NCI-H2227 treated with DMSO at 0.1 percent for 48 hours (cell line): ENCODE measurements around the gene NCOA6.
"Not testable (repeated sequence)": the region's sequence is repeated elsewhere in the genome, so short reads cannot be mapped to it uniquely, and the experiment has no call there.

Experiments
- DNase-seq: peaks from one replicate; lab custom pipeline; 2025; lab: John Stamatoyannopoulos, UW

The NCOA6 gene

GRCh38 chr20:34829191-34829590 is 3.7 kb upstream of the NCOA6 start:
- no peak for DNase-seq

- DNase-seq: peak; percentile 26
These were observed 483 bp downstream of the NCOA6 start for GRCh38 chr20:34824806-34825529.

- DNase-seq: peak; percentile 61
These were observed 1.0 kb downstream of the NCOA6 start for GRCh38 chr20:34824452-34824805.

DNA sequence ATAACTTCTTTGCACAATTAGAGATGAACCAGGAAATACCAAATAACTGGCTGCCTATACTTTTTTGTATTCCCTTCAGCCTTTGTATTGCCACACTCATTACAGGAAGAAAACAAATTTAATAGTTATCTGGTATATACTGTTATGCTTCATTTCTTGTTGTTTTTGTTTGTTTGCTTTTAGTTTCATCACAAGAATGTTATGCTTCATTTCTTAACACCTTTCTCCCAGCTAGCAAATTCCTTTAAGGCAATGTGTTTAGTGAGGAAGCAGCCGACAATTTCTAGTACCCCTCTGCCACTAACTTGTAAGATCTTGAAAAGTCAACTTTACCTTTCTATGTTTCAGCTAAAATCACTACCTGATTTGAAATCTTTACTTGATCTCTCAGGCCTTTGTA is 1.4 kb downstream of the NCOA6 start:
- no peak for DNase-seq

GRCh38 chr20:34820805-34821578 is 4.5 kb downstream of the NCOA6 start:
- DNase-seq: no peak

DNA sequence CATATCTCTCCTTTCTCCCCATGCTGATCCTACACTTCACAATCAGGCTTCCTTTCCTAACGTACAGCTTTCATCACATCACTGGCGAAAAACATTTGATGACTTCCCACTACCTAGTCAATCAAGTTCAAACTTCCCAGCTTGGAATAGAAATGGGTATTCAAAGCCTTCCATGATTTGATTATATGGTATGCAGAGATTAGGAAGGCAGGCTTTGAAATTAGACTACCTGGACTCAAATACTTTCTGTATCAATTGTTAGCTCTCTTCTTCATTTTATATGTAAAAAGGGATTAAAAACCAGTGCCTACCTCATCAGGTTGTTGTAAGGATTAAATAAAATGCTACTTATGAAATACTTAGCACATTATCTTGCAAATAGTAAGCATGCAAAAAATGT is 7.7 kb downstream of the NCOA6 start:
- DNase-seq: no peak

- no peak for DNase-seq
These were observed 8.4 kb downstream of the NCOA6 start for GRCh38 chr20:34817072-34817471.

DNA sequence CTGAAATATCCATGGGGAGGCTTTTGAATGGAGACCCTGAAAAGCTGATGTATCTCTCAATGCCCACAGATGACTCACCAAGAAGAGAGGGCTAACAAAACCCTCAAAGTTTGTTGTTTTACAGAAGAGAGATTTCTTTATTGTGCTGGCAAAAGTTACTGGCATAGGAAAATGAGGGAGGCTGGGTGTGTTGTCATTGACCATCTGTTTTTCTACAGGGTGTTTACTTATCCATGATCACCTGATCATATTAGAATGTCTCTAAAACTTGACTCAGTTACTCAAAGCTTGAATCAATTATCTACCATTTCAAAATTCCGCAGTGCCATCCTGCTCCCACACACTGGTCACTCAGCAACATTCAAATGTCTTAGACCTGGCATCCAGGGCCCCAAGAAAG is 9.8 kb downstream of the NCOA6 start:
- DNase-seq: no peak

GRCh38 chr20:34808583-34808982 is 16.9 kb downstream of the NCOA6 start:
- no peak for DNase-seq

DNA sequence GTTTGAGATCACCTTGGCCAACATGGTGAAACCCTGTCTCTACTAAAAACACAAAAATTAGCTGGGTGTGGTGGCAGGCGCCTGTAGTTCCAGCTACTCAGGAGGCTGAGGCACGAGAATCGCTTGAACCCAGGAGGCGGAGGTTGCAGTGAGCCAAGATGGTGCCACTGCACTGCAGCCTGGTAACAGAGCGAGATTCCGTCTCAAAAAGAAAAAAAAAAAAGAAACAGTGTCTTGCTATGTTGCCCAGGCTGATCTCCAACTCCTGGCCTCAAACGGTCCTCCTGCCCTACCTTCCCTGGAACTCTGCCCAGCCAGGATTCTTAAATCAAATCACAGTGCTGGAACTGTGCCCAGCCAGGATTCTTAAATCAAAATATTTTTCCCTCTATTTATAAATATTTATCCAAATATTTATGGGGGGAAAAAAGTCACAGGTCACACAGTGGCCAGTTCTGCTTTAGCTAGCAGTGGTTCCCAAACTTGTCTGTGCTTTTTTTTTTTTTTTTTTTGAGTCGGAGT is 17.4 kb downstream of the NCOA6 start:
- DNase-seq: not testable (repeated sequence)

DNA sequence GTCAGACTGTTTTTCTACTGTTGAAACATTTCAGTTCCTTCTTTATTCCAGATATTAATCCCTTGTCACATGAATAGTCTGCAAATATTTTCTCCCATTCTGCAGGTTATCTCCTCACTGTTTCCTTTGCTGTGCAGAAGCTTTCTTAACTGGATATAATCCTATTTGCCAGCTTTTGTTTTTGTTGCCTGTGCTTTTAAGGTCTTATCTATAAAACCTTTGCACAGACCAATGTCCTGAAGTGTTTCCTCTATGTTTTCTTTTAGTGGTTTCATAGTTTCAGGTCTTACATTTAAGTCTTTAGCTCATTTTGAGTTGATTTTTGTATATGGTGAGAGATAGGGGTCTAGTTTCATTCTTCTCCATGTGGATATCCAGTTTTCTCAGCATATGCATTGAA is 19.2 kb downstream of the NCOA6 start:
- no peak for DNase-seq

DNA sequence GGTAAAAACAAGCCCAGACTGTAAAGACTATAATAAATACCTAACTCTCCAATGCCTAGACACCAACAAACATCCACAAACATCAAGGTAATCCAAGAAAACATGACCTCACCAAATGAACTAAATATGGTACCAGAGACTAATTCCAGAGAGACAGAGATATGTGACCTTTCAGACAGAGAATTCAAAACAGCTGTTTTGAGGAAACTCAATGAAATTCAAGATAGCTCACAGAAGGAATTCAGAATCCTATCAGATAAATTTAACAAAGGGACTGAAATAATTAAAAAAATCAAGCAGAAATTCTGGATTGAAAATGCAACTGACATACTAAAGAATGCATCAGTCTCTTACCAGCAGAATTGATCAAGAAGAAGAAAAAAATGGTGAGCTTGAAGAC is 26.6 kb downstream of the NCOA6 start:
- no peak for DNase-seq

DNA sequence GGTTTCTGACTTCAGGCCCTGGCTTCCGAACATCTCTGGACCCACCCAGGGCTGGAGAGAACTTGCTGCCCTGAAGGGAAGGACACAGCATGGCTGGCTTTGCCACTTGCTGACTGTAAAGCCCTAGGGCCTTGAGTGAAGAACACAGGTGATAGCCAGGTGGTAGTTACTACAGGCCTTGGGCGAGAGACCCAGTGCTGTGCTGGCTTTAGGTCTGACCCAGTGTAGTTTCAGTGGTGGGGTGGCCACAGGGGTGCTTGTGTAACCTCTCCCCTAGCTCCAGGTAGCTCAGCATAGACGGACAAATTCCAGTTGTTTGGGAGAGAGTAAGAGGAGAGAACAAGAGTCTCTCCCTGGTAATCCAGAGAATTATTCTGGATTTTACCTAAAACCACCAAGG is 27.1 kb downstream of the NCOA6 start:
- no peak for DNase-seq

- no peak for DNase-seq
These were observed 28.1 kb downstream of the NCOA6 start for GRCh38 chr20:34797012-34797995.

DNA sequence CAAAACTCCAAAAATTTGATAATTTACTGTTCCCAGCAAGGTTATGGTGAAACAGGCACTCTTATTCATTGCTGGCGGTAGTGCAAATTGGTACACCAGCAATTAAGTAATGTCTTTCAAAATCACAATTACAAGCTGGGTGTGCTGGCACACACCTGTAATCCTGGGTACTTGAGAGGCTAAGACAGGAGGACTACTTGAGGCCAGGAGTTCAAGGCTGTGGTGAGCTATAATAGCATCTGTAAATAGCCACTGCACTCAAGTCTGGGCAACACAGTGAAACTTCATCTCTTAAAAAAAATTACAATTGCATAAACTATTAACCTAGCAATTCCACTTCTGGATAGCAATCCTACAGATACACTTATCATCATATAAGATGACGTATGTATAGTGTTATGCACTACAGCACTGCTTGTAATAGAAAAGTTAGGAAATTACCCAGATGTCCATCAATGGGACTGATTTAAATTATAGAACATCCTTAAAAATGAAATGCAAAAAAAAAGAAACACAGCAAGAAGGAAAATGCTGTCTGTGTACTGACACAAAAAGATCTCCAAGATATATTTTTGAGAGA is 31.4 kb downstream of the NCOA6 start:
- peak; percentile 36 for DNase-seq

GRCh38 chr20:34792687-34793363 is 32.6 kb downstream of the NCOA6 start:
- no peak for DNase-seq

DNA sequence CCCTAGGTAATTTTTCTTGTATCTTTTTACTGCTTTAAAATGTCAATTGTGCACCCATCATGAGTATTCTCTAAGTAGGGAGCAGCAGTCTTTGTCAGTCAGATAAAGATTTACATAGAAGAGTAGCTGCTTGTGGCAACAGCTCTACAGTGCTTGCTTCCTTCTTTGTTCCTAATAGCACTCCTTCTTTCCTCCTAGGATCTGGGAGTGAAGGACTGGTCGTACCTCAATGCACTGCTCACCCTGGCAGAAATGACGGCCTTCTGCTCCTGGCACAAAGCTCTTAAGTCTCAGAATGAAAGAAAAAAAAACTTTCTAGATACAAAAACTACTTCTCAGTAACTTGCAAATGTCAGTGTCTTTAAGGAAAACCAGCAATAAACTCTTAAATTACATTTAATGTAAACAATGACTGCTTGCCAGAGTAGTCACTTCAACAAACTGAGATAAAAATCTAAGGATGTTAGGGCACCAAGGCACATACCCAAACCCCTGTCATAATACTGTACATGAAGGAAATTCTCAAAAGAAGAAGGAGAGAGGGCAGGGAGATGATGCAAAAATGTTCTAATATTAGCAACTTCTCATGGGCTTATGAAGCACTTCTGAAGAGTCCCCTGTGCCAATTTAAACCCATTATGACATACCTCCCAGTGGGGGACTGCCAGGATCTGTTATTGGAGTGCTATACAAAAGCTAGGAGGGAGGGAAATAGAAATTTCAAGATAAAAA is 34.0 kb downstream of the NCOA6 start:
- DNase-seq: peak; percentile 64

DNA sequence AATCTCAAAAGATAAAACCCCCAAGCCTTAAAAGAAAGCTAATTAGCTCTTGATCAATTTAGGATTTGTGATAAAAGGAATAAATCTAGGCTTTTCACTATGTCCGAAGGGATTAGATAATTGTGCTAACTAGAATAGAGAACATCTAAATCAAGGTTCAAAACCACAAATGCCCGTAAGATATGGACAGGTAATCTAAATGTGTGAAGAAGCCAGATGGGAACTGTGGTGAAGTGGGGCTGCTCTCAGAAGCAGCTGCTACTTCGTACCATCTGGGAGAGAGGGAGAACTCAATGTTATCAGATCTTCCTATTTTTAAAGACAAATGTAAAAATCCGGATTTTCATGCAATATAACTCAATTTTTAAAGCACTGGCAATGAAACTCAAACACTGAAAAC is 44.2 kb downstream of the NCOA6 start:
- DNase-seq: no peak

GRCh38 chr20:34780291-34780690 is 45.2 kb downstream of the NCOA6 start:
- DNase-seq: not testable (repeated sequence)

- no peak for DNase-seq
These were observed 49.3 kb downstream of the NCOA6 start for GRCh38 chr20:34776177-34776576.

DNA sequence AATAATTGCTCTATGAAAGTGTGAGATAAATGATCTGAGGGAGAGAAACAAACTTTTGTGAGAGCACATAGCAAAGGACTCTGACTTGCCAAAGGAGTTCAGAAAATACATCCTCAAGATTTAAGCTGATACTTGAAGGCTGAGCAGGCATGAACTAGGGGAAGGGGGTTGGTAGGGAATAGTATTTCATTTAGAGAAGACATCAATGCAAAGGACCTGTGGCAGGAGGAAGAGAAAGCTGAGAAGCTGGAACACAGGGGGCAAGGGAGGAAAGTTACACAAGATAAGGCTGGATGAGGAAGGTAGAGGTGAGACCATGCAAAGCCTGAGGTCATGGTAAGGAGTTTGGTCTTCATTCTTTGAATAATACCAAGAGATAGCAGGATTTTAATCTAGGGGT is 50.6 kb downstream of the NCOA6 start:
- DNase-seq: no peak
